Hepatocyte (in vitro differentiated cells): Measurements from ENCODE around the gene PHF20. TPM values are rescaled to one million over a fixed set of nuclear protein-coding genes. Genes with fewer than 3 reads are reported as not detected.
A peak's percentile ranks its signal among the peaks of the same experiment; 100 is the strongest.

ENCODE experiments used
- DNase-seq: peaks from one replicate; pipeline ENCODE4 v3.0.0-alpha.2; 2016; ENCODE audit warnings: low spot score
- H2AFZ ChIP-seq: fragments of 200-600 bp; sonication (generic); 2 replicates; pipeline ENCODE4 v1.6.0; 2016; ENCODE audit warnings: antibody characterized with exemption, mild to moderate bottlenecking
- H3K27ac ChIP-seq: fragments of 200-600 bp; sonication (generic); 2 replicates; pipeline ENCODE4 v1.5.1; 2016; ENCODE audit warnings: mild to moderate bottlenecking
- H3K27me3 ChIP-seq: fragments of 200-600 bp; sonication (generic); 2 replicates; pipeline ENCODE4 v1.6.1; 2016
- H3K36me3 ChIP-seq: fragments of 200-600 bp; sonication (generic); replicated peaks from 2 replicates; pipeline ENCODE4 v1.5.1; 2016; ENCODE audit warnings: low read depth; ENCODE audit not compliant: insufficient read depth
- H3K4me1 ChIP-seq: fragments of 200-600 bp; sonication (generic); 2 replicates; pipeline ENCODE4 v1.5.1; 2016; ENCODE audit warnings: mild to moderate bottlenecking, moderate library complexity; ENCODE audit not compliant: insufficient read depth
- H3K4me2 ChIP-seq: fragments of 200-600 bp; sonication (generic); 2 replicates; pipeline ENCODE4 v1.6.0; 2016
- H3K4me3 ChIP-seq: fragments of 200-600 bp; sonication (generic); 2 replicates; pipeline ENCODE4 v1.5.1; 2016; ENCODE audit warnings: mild to moderate bottlenecking
- H3K79me2 ChIP-seq: fragments of 200-600 bp; sonication (generic); 2 replicates; pipeline ENCODE4 v1.6.0; 2017; ENCODE audit warnings: mild to moderate bottlenecking
- H3K9me2 ChIP-seq: fragments of 200-600 bp; sonication (generic); replicated peaks from 2 replicates; pipeline ENCODE4 v1.6.0; 2017; ENCODE audit warnings: mild to moderate bottlenecking; ENCODE audit not compliant: insufficient read depth
- H3K9me3 ChIP-seq: fragments of 200-600 bp; sonication (generic); 2 replicates; pipeline ENCODE4 v1.5.1; 2016; ENCODE audit warnings: low read depth, mild to moderate bottlenecking
- H4K20me1 ChIP-seq: fragments of 200-600 bp; sonication (generic); 2 replicates; pipeline ENCODE4 v1.6.0; 2016; ENCODE audit warnings: mild to moderate bottlenecking; ENCODE audit not compliant: insufficient read depth, poor library complexity, severe bottlenecking
- EZH2 ChIP-seq: fragments of 200-600 bp; sonication (generic); IDR thresholded peaks from 2 replicates; pipeline ENCODE4 v1.6.1; 2016; ENCODE audit warnings: antibody characterized with exemption, mild to moderate bottlenecking, borderline replicate concordance
- EZH2phosphoT487 ChIP-seq: fragments of 200-600 bp; sonication (generic); IDR thresholded peaks from one replicate; pipeline ENCODE4 v1.6.1; 2018; ENCODE audit warnings: antibody characterized with exemption, mild to moderate bottlenecking, low read depth, moderate library complexity; ENCODE audit not compliant: unreplicated experiment, severe bottlenecking
- WGBS: methylation state at CpG from one replicate; pipeline ENCODE4 v1.1.6; 2016; ENCODE audit warnings: low lambda C conversion rate; ENCODE audit errors: missing lambda C conversion rate; 5-methylcytosine and 5-hydroxymethylcytosine counted together
- polyA plus RNA-seq: library from polyadenylated mRNA; unstranded; fragments of >200 nt; fragmentation: Nextera tagmentation; extraction: Ambion mirVana; gene quantifications from 2 replicates; pipeline ENCODE4 v1.2.1, GENCODE V29; 2016
- total RNA-seq: library from RNA; depleted of rRNA; stranded (reverse); fragments of >200 nt; gene quantifications from 2 replicates; pipeline ENCODE4 v1.2.3, GENCODE V29; 2014
- TF ChIP-seq, protein P1 (sequence below): fragments of 200-600 bp; sonication (generic); IDR thresholded peaks from 2 replicates; pipeline ENCODE4 v1.5.1; 2016; ENCODE audit warnings: antibody characterized with exemption, mild to moderate bottlenecking; ENCODE audit not compliant: poor library complexity

The PHF20 gene
- total and polyA plus RNA-seq, 2 experiments from 2014 or later, result 24.0 to 24.2 TPM

DNA sequence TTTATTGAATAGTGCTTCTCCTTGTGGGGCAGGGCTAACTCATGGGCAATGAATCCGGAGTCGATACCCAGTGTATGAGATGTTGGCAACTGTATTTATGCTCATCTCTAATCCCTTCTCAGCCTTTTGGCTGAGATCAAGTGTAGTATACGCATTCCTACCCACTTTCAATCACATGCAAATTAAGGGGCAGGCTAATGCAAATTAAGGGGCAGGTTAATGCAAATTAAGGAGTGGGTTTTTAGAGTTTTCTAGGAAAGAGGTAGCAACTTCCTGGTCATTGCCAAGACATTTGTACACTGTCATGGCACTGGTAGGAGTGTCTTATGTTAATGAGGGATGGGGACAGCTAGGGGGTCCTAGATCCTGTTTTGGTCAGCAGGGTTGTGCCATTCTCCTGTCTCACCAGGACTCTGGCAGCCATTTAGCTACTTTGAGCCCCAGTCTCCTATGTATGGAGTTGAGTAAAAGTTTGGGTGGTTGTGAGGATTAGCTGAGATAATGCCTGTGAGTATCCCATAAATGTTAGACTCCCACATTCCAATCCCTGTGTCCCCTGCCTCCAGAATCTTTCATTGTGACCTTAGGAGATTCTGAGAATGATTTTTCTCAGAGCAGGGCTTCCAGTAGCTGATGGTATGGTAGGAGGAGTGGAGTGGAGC lies 196.3 kb downstream of the PHF20 start, which contains the start of gene CNBD2:
Gene CNBD2 (plus strand): TSS at position 612 of the 662 bp plus-strand sequence. CDS start 173 bp downstream, outside the sequence.
- H3K36me3 ChIP-seq, result no peaks in the 10 kb centered on the region
- H2AFZ ChIP-seq, result no peak within 1 kb of the TSS
- H3K27ac ChIP-seq, result no peak within 1 kb of the TSS
- 90% methylated on average over 3 of the region's 3 CpGs for WGBS
- H3K4me1 ChIP-seq, result no peaks in the 10 kb centered on the region
- H4K20me1 ChIP-seq, result no peaks in the 10 kb centered on the region
- no peaks in the 10 kb centered on the region for H3K9me3 ChIP-seq
- no peaks in the 10 kb centered on the region for H3K27me3 ChIP-seq
- TF ChIP-seq EZH2, result no peak
- TF ChIP-seq, protein P1, sequence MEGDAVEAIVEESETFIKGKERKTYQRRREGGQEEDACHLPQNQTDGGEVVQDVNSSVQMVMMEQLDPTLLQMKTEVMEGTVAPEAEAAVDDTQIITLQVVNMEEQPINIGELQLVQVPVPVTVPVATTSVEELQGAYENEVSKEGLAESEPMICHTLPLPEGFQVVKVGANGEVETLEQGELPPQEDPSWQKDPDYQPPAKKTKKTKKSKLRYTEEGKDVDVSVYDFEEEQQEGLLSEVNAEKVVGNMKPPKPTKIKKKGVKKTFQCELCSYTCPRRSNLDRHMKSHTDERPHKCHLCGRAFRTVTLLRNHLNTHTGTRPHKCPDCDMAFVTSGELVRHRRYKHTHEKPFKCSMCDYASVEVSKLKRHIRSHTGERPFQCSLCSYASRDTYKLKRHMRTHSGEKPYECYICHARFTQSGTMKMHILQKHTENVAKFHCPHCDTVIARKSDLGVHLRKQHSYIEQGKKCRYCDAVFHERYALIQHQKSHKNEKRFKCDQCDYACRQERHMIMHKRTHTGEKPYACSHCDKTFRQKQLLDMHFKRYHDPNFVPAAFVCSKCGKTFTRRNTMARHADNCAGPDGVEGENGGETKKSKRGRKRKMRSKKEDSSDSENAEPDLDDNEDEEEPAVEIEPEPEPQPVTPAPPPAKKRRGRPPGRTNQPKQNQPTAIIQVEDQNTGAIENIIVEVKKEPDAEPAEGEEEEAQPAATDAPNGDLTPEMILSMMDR, result no peak
- TF ChIP-seq EZH2phosphoT487, result no peak
- H3K79me2 ChIP-seq, result no peaks in the 10 kb centered on the region
- H3K9me2 ChIP-seq, result no peaks in the 10 kb centered on the region
- no peak within 1 kb of the TSS for H3K4me3 ChIP-seq
- H3K4me2 ChIP-seq, result no peak within 1 kb of the TSS
- no peak for DNase-seq

DNA sequence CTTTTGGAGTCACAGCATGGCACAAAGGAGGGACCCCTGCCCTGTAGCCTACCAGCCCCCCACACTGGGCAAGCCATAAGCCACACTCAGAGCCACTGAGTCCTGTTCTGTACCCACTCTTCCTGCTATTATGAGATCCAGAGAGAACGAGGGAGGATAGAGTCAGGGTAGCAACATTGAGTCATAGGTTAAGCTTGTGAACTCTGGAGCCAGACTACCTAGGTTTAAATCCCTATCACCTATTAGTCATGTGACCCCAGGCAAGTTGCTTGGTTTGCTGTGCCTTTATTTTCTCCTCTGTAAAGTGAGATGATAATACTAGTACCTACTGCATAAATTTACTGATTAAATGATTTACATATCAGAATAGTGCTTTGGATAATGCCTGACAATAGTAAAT lies 197.1 kb downstream of the PHF20 start:
- no peaks in the 10 kb centered on the region for H3K9me2 ChIP-seq
- H3K4me1 ChIP-seq, result no peaks in the 10 kb centered on the region
- H3K27me3 ChIP-seq, result no peaks in the 10 kb centered on the region
- H3K4me2 ChIP-seq, result no peak overlapping the region
- no peaks in the 10 kb centered on the region for H3K9me3 ChIP-seq
- DNase-seq, result no peak
- no peak overlapping the region for H2AFZ ChIP-seq
- H3K36me3 ChIP-seq, result no peaks in the 10 kb centered on the region
- WGBS, result 36% methylated on average over 1 of the region's 1 CpG
- H3K4me3 ChIP-seq, result no peak overlapping the region
- no peaks in the 10 kb centered on the region for H3K79me2 ChIP-seq
- H3K27ac ChIP-seq, result no peak overlapping the region
- H4K20me1 ChIP-seq, result no peaks in the 10 kb centered on the region
- no peak for TF ChIP-seq EZH2phosphoT487

DNA sequence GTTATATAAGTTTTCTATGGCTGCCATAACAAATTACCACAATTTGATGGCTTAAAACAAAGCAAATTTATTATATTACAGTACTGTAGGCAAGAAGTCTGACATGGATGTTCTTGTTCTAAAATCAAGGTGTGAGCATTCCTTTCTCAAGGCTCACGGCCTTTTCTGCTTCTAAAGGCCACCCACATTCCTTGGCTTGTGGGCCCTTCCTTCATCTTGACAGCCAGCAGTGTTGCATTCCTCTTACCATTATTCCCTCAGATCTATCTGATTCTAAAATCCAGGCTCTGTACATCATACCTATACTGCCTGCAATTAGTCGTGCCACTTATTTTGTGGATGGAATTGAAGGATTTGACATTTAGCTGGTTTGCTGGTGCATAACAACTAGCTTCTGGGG lies 200.2 kb downstream of the PHF20 start:
- Histone ChIP-seq H3K79me2 (no peaks in the 10 kb centered on the region), H3K4me3 (no peak overlapping the region), H3K9me2 (no peaks in the 10 kb centered on the region), H3K9me3 (no peaks in the 10 kb centered on the region), H2AFZ (no peak overlapping the region), H3K27me3 (no peaks in the 10 kb centered on the region), H4K20me1 (no peaks in the 10 kb centered on the region), H3K36me3 (no peaks in the 10 kb centered on the region), H3K4me1 (no peaks in the 10 kb centered on the region), H3K4me2 (no peak overlapping the region), H3K27ac (peak overlapping the region; percentile 81)
- TF ChIP-seq EZH2 (no peak), EZH2phosphoT487 (no peak)
- TF ChIP-seq, protein P1, result no peak
- WGBS, result 87% methylated on average over 2 of the region's 2 CpGs
- DNase-seq, result no peak

DNA sequence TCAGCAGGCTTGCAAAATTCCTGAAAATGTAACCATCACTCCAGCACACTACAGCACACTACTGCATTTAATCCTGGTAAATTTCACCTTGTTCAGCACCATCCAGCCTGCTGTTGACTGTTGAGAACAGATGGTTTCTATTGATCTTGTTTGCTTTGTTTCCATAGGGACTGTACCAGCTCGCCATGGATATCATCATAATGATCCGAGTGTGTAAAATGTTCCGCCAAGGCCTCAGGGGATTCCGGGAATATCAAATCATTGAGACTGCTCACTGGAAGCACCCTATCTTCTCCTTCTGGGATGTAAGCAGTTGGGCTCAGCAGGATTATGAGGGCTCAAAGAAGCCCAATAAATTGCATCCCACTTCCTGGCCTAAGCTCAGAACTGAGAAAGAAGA lies 200.6 kb downstream of the PHF20 start:
- no peaks in the 10 kb centered on the region for H3K9me3 ChIP-seq
- no peaks in the 10 kb centered on the region for H3K4me1 ChIP-seq
- DNase-seq, result peak; percentile 51
- H3K79me2 ChIP-seq, result no peaks in the 10 kb centered on the region
- H3K4me2 ChIP-seq, result no peak overlapping the region
- peak overlapping the region; percentile 81 for H3K27ac ChIP-seq
- no peaks in the 10 kb centered on the region for H4K20me1 ChIP-seq
- 29% methylated on average over 4 of the region's 4 CpGs for WGBS
- H3K9me2 ChIP-seq, result no peaks in the 10 kb centered on the region
- H3K36me3 ChIP-seq, result no peaks in the 10 kb centered on the region
- H3K4me3 ChIP-seq, result no peak overlapping the region
- no peak overlapping the region for H2AFZ ChIP-seq
- no peak for TF ChIP-seq EZH2phosphoT487
- TF ChIP-seq, protein P1, result no peak
- TF ChIP-seq EZH2, result no peak
- no peaks in the 10 kb centered on the region for H3K27me3 ChIP-seq
